H1 (cell line): ENCODE results near the gene SLC22A23.

Experiments
- ASH2L ChIP-seq: fragments of 200-600, 300-600 bp; sonication (generic); IDR thresholded peaks from one replicate; pipeline ENCODE4 v1.7.1; 2017; ENCODE audit warnings: low read length
- CTCF ChIP-seq, 3 experiments: IDR thresholded peaks; 1 replicate in 2 of 3; 2 replicates in 1 of 3; pipeline versions ENCODE4 v1.5.1 to v1.6.1; 2011; ENCODE audit warnings: low read length in 3 of 3, mild to moderate bottlenecking in 3 of 3, inconsistent platforms in 2 of 3, low read depth in 1 of 3, moderate library complexity in 1 of 3; ENCODE audit not compliant: insufficient read depth in 1 of 3; ENCODE audit errors: control extremely low read depth in 1 of 3
- MAFK ChIP-seq: IDR thresholded peaks from 2 replicates; pipeline ENCODE4 v1.6.1; 2012; ENCODE audit warnings: low read depth, mild to moderate bottlenecking, improper control_type of control experiment, low read length
- NANOG ChIP-seq: IDR thresholded peaks from 2 replicates; pipeline ENCODE4 v1.6.1; 2011; ENCODE audit warnings: low read length, low read depth, mild to moderate bottlenecking, inconsistent platforms; ENCODE audit not compliant: insufficient read depth, poor library complexity, severe bottlenecking
- POLR2AphosphoS5 ChIP-seq: IDR thresholded peaks from 2 replicates; pipeline ENCODE4 v1.6.1; 2011; ENCODE audit warnings: low read depth, low read length
- RXRA ChIP-seq: IDR thresholded peaks from 2 replicates; pipeline ENCODE4 v1.6.1; 2011; ENCODE audit warnings: low read depth, mild to moderate bottlenecking, low read length, moderate library complexity; ENCODE audit not compliant: insufficient read depth
- TAF1 ChIP-seq: IDR thresholded peaks from 2 replicates; pipeline ENCODE4 v1.6.1; 2011; ENCODE audit warnings: mild to moderate bottlenecking, low read depth, low read length
- TCF12 ChIP-seq: IDR thresholded peaks from 2 replicates; pipeline ENCODE4 v1.6.1; 2011; ENCODE audit warnings: low read depth, mild to moderate bottlenecking, low read length
- TEAD4 ChIP-seq: IDR thresholded peaks from 2 replicates; pipeline ENCODE4 v1.6.1; 2012; ENCODE audit warnings: low read depth, low read length, inconsistent platforms, mixed read lengths
- YY1 ChIP-seq: IDR thresholded peaks from 2 replicates; pipeline ENCODE4 v1.6.1; 2011; ENCODE audit warnings: low read depth, mild to moderate bottlenecking, low read length

- no peak for TF ChIP-seq CTCF (IDR thresholded peaks at IDR 0.05; ENCODE audit: control extremely low read depth in 1 of 3, insufficient read depth in 1 of 3, low read depth in 1 of 3, low read length in 3 of 3)
- no peak for TF ChIP-seq NANOG
- no peak for TF ChIP-seq TAF1
- no peak for TF ChIP-seq POLR2AphosphoS5
- no peak for TF ChIP-seq TCF12
- TF ChIP-seq MAFK: no peak
- TF ChIP-seq YY1: no peak
- no peak for TF ChIP-seq ASH2L
- no peak for TF ChIP-seq TEAD4
- no peak for TF ChIP-seq RXRA
Measured at GRCh38 chr6:3371222-3371949, 85.5 kb downstream of the SLC22A23 start.
